Renal cortical epithelial cell (primary cell): ENCODE results near the gene PRELID3B. TPM values are rescaled to one million over a fixed set of nuclear protein-coding genes. Genes with fewer than 3 reads are reported as not detected.
"Not testable (repeated sequence)": the region's sequence is repeated elsewhere in the genome, so short reads cannot be mapped to it uniquely, and the experiment has no call there.

Experiments
- DNase-seq: peaks from one replicate; pipeline ENCODE4 v3.0.0-alpha.2; 2011; ENCODE audit warnings: low read depth
- total RNA-seq: library from RNA; depleted of rRNA; stranded (reverse); fragments of >200 nt; gene quantifications from 2 replicates; pipeline ENCODE4 v1.2.3, GENCODE V29; 2014

The PRELID3B gene
- total RNA-seq, 1 donor from 2014 or later = 86.5 TPM

DNA sequence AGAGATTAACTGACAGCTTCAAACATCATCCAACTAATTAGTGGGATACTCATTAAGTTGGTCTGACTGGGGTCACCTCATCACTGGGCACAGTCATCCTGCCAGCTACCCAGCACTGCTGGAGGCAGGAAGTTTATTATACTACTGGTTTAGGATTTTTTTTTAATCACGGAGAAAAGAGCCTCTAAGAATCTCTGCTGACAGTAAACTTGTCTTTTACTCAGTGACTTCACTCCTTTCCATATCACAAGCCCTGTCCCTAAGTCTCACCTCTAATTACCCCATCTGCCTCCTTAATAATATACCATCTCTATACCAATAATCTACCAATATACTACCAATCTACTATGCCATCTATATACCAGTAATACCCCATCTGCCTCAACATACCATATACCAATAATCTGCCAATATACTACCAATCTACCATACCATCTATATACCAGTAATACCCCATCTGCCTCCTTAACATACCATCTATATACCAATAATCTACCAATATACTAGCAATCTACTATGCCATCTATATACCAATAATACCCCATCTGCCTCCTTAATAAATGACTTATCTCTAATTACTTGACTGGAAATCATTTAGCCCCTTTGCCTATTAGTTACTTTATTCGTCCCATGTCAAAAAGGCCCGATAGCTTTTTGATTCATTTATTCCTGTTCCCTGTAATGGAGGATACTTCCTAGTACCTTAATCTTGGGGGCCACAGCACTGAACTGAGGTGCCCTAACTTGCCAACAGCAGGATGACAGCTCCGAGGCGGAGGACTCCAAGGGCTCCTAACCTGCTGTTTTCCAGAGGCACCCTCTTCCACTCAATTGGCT lies 15.5 kb downstream of the PRELID3B start:
- DNase-seq = no peak

DNA sequence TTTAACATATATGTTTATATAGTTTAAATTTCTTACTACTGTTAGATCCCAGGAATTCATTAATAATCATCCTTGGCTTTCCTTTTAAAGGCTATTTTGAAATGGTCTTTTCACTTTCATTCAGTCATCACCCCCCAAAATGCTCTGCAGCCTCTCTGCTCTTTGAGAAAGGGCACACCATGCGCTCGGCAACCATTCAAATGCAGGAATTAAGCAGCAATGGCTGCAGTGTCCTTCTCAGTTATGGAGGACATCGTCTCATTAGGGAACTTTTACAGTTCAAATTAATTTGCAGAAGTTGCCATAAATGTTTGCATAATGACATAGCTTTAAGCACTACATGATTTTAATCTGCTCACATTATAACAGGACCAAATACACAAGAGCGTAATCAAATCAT lies 17.1 kb downstream of the PRELID3B start:
- no peak for DNase-seq

DNA sequence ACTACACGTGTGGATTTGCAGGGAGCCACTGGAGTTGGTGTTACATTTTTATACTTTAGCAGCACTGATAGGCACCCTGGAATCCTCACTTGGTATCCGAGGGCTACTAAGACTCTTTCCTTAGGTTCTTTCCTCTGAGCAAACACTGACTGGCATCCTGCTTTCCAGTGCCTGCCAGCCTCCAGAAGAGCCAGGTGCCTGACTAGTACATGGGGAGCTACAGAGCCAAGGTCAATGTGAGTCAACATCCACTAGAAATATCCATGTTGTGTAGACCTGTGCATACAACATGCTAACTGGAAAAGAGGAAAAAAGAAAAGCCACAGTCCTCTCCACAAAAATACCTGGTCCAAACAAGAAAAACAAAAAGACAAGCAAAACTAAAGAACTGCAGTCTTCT lies 17.5 kb downstream of the PRELID3B start:
- no peak for DNase-seq

DNA sequence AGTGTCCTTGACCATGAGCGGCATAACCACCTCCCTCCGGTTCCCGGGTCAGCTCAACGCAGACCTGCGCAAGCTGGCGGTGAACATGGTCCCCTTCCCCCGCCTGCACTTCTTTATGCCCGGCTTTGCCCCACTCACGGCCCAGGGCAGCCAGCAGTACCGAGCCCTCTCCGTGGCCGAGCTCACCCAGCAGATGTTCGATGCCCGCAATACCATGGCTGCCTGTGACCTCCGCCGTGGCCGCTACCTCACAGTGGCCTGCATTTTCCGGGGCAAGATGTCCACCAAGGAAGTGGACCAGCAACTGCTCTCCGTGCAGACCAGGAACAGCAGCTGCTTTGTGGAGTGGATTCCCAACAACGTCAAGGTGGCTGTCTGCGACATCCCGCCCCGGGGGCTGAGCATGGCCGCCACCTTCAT lies 18.5 kb downstream of the PRELID3B start:
- no peak for DNase-seq

DNA sequence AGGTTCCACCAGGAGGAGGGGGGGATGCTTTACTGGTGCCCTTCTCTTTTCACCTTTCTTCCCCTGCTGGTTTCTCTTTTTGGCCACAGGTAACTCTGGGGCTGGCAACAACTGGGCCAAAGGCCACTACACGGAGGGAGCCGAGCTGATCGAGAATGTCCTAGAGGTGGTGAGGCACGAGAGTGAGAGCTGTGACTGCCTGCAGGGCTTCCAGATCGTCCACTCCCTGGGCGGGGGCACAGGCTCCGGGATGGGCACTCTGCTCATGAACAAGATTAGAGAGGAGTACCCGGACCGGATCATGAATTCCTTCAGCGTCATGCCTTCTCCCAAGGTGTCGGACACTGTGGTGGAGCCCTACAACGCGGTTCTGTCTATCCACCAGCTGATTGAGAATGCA lies 19.0 kb downstream of the PRELID3B start:
- DNase-seq = no peak

DNA sequence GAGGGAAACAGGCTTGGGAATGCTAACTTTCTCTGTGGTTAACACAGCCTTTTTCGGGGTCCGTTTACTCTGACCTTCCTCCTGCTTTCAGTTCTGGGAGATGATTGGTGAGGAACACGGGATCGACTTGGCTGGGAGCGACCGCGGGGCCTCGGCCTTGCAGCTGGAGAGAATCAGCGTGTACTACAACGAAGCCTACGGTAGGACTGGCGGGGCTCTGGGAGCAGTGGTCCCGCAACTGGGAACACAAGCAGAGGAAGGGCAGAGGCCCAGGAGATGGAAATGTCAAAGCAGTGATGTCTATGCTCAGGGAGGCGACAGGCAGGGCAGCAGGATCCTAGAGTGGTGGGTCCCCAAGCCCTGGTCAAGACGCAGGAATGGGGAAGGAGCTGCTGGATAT lies 19.8 kb downstream of the PRELID3B start:
- DNase-seq = no peak

DNA sequence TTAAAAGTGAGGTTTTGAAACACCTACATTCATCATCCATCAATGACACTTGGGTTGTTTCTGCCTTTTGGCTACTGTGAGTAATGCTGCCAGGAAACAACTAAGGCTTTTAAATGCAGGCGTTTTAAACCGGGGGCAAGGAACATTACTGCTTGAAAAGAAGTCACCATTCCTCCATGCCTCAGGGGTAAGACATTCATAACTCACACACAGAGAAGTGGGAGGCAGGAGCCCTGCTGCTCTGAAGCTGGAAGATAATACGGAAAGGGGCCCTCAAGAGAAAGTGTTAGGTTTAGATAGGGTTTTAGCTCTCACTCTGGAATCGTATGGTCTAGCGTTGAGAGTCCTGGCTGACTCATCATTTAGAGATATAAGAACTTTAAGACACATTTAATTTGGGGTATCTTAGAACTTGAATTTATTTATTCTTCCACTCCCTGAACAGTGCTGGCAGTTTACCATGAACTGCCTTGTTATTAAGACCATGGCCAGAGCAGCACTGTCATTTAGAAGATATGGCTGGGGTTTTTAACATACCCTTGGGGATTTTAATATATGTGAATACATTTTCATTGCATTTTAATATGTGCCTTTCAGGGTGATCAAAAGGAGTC lies 21.5 kb downstream of the PRELID3B start:
- DNase-seq = peak; percentile 66

DNA sequence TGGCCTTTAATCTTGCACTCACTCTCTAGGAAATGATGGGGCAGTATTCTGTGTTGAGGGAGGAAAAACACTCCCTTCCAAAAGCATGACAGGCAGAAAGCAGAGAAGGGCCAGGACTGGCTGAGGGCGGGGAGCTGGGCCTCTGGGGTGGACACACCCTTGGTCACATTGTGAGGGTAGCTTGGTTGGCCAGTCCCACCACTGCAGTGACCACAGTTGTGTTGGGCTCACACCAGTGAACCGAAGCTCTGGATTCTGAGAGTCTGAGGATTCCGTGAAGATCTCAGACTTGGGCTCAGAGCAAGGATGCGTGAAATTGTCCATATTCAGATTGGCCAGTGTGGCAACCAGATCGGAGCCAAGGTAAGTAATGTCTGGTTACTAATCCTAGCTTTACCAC lies 23.4 kb downstream of the PRELID3B start, which contains the start of gene TUBB1:
TUBB1 (plus strand) TSS at position 213 of the 400 bp plus-strand sequence; CDS start at position 307, 94 bp downstream.
- DNase-seq = no peak

DNA sequence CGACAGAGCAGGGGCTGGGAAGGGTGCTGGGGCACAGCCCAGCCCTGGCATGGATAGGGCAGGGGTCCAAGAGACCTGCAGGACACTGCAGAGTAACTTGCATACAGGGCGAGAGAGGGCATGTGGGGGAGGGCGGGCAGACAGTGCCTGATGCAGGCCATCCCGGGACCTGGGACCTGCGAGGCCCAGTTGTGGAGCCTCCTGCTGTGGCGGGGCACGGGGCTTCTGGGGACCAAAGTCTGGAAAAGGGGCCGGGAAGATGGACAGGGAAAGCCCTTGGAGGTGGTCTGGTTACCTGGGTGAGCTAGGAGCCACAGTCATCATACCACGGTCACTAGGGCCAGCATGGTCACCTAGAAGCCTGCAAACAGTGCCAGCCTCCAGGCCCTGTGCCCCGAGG lies 23.8 kb downstream of the PRELID3B start:
- no peak for DNase-seq

DNA sequence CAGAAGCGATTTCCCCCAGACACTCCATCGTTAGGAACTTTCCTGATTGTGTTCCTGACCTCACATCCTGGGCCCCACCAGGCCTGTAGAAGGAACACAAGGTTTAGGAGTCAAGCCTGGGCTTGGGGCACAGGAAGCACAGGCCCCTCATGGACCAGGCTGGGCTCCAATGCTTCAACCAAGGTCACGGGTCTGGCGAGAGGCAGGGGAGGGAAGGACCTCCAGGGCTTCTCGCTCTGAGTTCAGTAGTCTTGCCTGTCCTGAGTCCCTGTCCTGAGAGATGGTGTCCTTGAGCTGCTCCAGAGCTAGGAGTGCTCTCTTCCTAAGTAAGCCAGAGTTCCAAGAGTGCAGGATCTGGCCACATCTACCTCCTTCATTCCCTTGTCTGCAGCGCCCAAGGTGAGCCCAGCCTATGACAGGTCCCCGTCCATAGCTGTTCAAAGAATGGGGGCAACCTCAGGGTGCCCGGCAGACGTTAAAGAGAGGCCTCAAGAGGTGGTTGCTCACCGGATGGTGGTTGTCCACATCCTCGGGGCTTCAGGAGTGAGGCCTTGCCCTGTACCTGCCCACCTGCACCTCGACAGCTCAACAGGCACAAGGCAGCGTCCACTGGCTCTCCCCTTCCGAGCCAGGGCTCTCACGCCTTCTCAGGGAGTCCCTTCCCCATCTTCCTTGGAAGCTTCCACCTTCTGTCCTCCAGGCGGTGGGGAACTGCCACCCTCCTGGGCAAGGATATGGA lies 24.9 kb downstream of the PRELID3B start:
- no peak for DNase-seq

DNA sequence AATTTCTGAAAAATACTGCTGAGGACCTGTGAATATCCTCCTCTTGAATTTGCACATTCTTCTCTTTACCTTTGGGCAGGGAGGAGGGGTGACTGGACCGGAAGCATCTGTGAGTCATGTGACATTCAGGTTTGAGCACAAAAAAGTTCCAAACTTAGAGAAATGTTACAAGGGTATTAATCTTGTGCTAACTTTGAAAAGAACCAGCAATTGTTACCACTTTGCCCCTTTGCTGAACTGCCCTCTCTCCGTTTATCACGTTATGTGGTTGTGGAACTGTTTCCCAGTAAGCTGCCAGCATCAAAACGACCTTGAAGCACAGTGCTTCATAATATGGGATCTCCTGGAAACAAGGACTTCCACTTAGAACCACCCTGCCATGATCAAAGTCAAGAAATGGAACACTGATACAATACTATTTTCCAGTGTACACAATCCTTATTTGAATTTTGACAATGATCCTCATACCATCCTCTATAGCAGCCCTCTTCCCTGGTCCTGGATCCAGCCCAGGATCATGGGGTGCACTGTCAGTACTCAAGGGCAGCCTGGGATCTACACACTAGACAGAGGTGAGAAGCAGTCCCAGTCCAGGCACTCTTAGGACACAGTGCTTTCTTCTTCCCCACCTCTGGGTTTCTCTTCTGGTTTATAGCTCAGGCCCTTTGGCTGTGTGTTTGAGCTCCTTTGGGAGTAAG lies 25.6 kb downstream of the PRELID3B start:
- no peak for DNase-seq

DNA sequence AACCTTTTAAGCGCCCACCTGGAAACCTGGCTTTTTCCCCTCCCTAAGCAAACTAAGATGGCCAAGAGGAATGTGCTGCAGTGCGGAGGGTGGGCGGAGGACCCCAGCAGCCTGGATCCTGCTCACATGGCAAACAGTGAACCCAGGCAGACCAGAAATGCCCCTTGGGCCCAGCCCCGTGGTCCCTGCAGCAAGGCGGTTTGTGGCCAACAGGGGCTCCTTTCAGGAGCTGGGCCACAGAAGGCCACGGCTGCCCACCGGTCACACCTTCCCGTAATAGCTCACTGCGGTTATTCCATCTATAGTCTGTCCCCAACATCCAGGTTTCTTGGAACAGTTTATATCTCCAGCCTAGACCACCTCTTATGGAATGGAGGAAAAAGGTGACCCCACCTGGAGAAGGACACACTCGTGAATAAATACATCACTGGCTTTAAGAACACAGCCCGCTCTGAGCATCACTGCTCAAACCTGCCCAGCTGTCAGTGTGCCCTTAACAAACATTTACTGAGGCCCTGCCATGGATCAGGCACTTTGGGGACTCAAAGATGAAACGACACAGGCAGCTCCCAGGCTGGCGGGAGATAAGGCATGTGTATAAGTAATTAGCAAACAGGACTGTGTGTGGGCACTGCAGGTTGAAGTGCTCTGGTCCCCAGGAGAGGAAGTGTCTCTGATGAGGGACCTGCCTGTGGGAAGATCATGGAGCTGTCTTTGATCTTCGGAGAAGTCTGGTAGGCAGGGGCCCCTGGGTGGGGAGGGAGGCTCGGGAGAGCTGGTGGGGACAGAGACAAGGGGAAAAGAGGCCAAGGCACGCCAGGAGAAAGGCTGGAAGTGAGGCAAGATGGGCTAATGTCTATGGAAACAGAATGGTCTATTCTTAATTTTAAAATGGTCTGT lies 26.5 kb downstream of the PRELID3B start:
- no peak for DNase-seq

DNA sequence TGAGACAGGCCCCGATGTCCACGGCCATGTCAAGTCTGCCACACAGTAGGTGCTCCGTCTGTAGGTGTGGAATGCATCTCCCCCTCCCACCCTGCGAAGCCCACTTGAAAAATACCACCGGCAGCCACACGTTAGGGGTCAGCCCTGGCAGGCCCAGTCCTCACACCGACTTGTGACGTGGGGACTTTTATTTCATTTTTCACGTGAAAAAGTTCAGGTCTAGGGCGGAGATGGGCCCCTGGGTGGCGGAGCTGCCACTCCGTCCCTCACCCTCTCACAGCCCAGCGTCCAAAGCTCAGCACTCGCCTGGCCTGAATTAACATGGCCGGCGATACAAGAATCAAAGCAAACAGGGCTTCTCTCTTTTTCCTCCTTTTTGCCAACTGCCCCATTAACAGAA lies 27.2 kb downstream of the PRELID3B start:
- no peak for DNase-seq

DNA sequence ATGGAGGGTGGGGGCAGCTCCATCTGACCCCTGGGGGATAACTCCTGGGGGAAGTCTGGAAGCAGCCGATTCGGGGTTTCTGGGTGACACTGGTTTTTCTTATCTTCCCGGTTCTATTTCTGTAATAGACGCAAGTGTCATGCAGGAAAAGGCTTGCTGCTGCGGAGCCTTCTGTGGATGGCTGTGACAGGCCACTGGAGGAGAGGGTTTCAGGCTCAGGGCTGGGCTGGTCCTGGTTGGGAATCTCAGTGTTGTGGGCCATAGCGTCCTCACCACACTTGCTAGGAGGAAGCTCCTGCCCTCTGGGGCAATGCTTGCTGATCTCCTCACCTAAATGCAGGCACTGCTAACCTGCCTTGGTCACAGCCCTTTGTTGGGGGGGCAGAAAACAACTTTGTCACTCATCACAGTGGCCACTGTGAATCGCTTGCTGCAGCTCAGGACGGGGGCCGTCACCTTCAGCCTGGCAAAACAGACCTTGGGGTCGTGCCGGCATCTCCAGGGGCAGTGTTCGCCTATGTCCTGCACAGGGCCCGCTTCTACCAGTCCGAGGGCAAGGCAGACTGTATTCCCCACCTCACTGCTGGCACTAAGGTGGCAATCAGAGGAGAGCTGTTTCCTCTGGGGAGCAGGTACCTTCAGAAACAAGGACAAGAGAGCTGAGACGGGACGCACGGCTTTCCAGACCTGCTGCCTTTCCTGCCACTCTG lies 27.8 kb downstream of the PRELID3B start:
- no peak for DNase-seq

DNA sequence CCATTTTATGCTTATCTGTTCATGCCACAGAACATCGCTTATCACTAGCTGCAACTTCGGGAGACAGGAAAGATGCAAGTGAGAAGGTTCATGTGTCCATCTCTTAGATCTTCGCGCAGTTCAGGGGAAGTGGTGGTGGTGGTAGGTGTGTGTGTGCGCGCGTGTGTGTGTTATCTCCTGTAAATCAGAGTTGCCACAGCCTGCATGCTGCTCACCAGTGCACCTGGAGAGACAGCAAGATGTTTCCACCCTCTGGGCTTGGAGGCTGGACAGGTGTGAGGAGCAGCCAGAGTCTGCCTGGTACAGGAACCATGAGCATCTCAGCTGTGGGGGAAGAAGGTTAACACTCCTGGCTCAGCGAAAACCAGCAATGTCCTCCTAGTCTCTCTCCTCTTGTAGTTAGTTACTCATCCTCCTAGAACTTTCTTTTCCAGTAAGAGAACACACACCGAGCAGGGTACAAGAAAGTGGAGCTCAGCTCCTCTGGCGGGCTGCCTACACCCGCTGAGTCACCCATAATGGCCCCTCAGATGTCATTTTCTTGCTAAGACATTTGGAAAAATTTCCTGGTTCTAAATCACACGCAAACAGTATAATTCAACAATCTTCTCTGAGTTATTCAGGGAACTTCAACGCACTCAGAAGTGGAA lies 28.5 kb downstream of the PRELID3B start:
- no peak for DNase-seq

DNA sequence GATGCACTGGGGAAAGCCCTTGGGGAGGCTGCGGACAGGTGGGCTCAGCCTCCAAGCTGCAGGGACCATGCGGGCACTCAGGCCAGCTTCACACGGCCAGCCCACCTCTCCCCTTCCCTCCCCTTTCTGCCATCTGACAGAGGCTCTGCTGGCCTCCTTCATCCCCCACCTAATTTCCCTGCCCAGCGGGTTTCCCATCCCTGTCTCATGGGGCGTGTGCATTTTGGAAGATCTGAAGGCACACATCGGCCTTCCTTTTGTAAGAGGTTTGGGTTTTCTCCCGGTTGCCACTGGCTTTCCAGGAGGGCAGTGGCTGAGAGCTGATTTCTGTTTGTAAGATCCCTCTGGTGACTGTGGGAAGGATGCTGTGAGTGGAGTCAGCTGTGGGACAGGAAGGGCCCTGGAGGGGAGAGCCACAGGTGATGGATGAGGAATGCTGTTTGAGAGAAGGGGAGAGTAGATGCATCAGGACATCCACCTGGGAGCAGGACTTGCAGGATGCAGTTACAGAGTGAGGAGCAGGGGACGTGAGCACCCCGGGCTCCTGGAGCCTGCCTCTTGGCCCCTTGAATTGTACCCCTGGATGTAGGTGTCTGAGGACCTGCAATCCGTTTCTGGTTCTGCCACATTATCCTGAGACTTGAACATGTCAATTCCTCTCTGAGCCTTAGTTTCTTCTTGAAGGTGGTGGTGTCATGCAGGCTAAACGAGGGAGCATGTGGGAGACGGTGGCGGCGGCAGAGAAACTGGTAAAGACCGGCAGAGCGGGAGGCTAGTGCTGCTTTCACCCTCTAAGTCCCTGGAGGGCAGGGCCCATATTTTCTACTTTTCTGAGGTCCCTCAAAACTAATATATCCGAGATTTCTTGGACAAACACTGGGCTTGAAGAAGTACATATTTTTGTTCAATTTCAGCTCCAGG lies 29.3 kb downstream of the PRELID3B start:
- DNase-seq = no peak

DNA sequence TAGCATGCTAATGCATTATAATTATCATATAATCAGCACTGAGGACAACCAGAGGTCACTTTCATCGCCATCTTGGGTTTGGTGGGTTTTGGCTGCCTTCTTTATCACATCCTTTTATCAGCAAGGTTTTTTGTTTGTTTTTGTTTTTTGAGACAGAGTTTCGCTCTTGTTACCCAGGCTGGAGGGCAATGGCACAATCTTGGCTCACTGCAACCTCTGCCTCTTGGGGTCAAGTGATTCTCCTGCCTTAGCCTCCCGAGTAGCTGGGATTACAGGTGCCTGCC lies 30.8 kb downstream of the PRELID3B start:
- DNase-seq = not testable (repeated sequence)

DNA sequence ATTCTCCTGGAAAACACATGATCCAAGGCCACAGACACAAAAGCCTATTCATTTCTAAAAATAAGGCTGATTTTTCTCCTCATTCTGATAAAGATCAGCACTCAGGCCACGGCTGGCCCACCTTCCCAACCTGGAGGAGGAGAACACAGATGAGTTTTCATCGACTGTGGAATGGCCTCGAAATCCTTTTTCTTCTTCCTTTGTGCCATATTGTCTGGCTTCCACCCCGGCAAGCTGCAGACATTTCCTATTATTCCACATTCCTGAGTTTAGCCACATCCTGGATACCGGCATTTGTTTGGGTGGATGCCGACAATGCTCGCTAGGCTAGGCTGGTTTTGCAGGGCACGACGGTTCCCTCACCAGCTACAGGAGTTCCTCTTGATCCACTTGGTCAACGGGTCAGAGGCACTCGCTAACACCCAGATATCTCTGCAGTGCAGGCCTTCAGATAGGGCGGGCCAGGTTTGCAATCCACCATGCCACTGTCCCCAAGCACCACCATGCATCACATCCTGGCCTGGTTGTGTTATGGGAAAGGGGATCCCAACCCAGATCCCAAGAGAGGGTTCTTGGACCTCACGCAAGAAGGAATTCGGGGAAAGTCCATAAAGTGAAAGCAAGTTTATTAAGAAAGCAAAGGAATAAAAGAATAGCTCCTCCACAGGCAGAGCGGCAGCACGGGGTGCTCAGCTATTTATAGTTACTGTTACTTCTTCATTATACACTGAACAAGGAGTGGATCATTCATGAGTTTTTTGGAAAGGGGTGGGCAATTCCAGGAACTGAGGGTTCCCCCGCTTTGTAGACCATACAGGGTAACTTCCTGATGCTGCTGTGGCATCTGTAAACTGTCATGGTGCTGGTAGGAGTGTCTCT lies 31.4 kb downstream of the PRELID3B start:
- DNase-seq = peak; percentile 87
